ENCODE data around the gene PLB1. TPM values are rescaled to one million over a fixed set of nuclear protein-coding genes. Genes with fewer than 3 reads are reported as not detected.

Gene PLB1
- total RNA-seq, 2 experiments from 2014 or later = not detected

- H3K9me2 ChIP-seq (ENCODE audit: insufficient read depth, low read length) = no peaks in the 10 kb centered on the region
- H3K79me2 ChIP-seq (ENCODE audit: insufficient read depth, low read depth, low read length) = no peaks in the 10 kb centered on the region
- BruUV-seq (replicated peaks) = no TSS peak
- H3K4me3 ChIP-seq (ENCODE audit: low read depth, low read length, poor library complexity, severe bottlenecking) = no peak overlapping the region
- no peak overlapping the region for H3K4me2 ChIP-seq (ENCODE audit: low read length)
- H3K4me1 ChIP-seq (ENCODE audit: insufficient read depth, low read length, poor library complexity, severe bottlenecking) = no peaks in the 10 kb centered on the region
- ChIA-PET POLR2A (no interaction called here), CTCF (ENCODE audit: unreplicated experiment) (no interaction called here)
- H3K9me3 ChIP-seq (ENCODE audit: low read length) = no peaks in the 10 kb centered on the region
- no peaks in the 10 kb centered on the region for H3K36me3 ChIP-seq (ENCODE audit: insufficient read depth, low read length)
- no peak for TF ChIP-seq EZH2phosphoT487 (IDR thresholded peaks at IDR 0.05; ENCODE audit: borderline replicate concordance, low read depth, low read length)
- no peak for TF ChIP-seq CTCF (conservative IDR thresholded peaks at IDR 0.05; ENCODE audit: low read length)
- no peak overlapping the region for H3K27ac ChIP-seq (ENCODE audit: low read depth, low read length, poor library complexity, severe bottlenecking)
- no peak overlapping the region for H2AFZ ChIP-seq (ENCODE audit: low read length)
- no peak for DNase-seq (ENCODE audit: low spot score)
- intact Hi-C loops (cut with micrococcal nuclease; ENCODE audit: unreplicated experiment) = no loop called here
- no peaks in the 10 kb centered on the region for H4K20me1 ChIP-seq (ENCODE audit: insufficient read depth, low read length)
Measured at GRCh38 chr2:28629910-28630309, 134.1 kb downstream of the PLB1 start.

DNA sequence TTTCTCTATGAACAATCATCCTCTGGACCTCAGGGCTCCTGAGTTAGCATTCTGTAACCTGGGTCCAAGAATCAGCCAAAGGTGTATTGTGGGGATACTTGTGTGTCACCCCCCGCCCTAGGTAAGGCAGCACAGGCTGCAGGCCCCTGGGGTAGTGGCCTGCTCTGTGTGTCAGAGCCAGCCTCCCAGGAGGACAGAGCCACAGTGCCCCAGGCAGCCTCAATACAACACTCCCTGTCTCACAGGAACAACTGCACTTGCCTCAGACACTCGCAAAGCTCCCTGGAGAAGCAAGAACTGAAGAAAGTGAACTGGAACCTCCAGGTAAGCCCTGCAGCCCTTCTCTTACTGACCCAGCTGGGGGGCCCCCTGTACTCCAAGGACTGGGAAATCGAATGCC, 134.5 kb downstream of the PLB1 start:
- Histone ChIP-seq H4K20me1 (ENCODE audit: insufficient read depth, low read length) (no peaks in the 10 kb centered on the region), H3K9me3 (ENCODE audit: low read length) (no peaks in the 10 kb centered on the region), H3K27ac (ENCODE audit: low read depth, low read length, poor library complexity, severe bottlenecking) (no peak overlapping the region), H3K36me3 (ENCODE audit: insufficient read depth, low read length) (no peaks in the 10 kb centered on the region), H3K4me2 (ENCODE audit: low read length) (no peak overlapping the region), H3K4me1 (ENCODE audit: insufficient read depth, low read length, poor library complexity, severe bottlenecking) (no peaks in the 10 kb centered on the region), H3K4me3 (ENCODE audit: low read depth, low read length, poor library complexity, severe bottlenecking) (no peak overlapping the region), H3K79me2 (ENCODE audit: insufficient read depth, low read depth, low read length) (no peaks in the 10 kb centered on the region), H2AFZ (ENCODE audit: low read length) (no peak overlapping the region), H3K9me2 (ENCODE audit: insufficient read depth, low read length) (no peaks in the 10 kb centered on the region)
- no peak for DNase-seq (ENCODE audit: low spot score)
- TF ChIP-seq EZH2phosphoT487 (IDR thresholded peaks at IDR 0.05; ENCODE audit: borderline replicate concordance, low read depth, low read length) (no peak), CTCF (conservative IDR thresholded peaks at IDR 0.05; ENCODE audit: low read length) (no peak)
- no TSS peak for BruUV-seq (replicated peaks)
- intact Hi-C loops (cut with micrococcal nuclease; ENCODE audit: unreplicated experiment) = no loop called here
- ChIA-PET POLR2A (no interaction called here), CTCF (ENCODE audit: unreplicated experiment) (no interaction called here)

DNA sequence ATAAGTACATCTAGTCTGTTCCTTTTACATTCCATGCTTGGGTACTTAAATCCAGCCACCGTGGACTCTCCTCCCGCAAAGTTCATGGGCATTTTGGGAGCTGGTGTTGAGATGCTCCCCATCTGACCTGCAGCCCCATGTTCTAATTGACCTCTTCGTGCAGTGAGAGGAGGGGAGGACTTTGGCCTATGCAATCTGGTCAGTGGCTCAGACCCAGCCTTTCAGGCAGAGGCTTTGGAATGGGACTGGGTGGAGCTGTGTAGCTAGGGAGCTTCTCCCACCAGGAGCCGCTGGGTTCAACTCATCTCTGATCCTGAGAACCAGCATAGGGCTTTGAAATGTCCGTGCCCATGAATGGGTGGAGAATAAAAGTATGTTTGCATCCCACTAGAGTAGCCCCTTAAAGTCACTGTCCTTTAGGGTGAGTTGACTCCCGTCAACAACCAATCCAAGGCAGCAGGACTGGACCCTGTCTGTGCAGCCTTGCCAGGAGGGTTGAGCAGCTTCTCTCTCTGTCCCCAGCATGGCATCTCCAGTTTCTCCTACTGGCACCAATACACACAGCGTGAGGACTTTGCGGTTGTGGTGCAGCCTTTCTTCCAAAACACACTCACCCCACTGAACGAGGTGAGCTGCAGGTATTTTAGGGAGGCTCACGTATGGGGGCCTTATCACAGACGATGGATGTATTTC, 135.8 kb downstream of the PLB1 start:
- intact Hi-C loops (cut with micrococcal nuclease; ENCODE audit: unreplicated experiment) = no loop called here
- no peaks in the 10 kb centered on the region for H3K36me3 ChIP-seq (ENCODE audit: insufficient read depth, low read length)
- H3K79me2 ChIP-seq (ENCODE audit: insufficient read depth, low read depth, low read length) = no peaks in the 10 kb centered on the region
- no peak overlapping the region for H3K27ac ChIP-seq (ENCODE audit: low read depth, low read length, poor library complexity, severe bottlenecking)
- no peak overlapping the region for H3K4me3 ChIP-seq (ENCODE audit: low read depth, low read length, poor library complexity, severe bottlenecking)
- no peaks in the 10 kb centered on the region for H3K9me3 ChIP-seq (ENCODE audit: low read length)
- CTCF ChIA-PET (ENCODE audit: unreplicated experiment) = no interaction called here
- TF ChIP-seq CTCF (conservative IDR thresholded peaks at IDR 0.05; ENCODE audit: low read length) (no peak), EZH2phosphoT487 (IDR thresholded peaks at IDR 0.05; ENCODE audit: borderline replicate concordance, low read depth, low read length) (no peak)
- POLR2A ChIA-PET = no interaction called here
- DNase-seq (ENCODE audit: low spot score) = no peak
- no peak overlapping the region for H2AFZ ChIP-seq (ENCODE audit: low read length)
- no TSS peak for BruUV-seq (replicated peaks)
- H3K4me1 ChIP-seq (ENCODE audit: insufficient read depth, low read length, poor library complexity, severe bottlenecking) = no peaks in the 10 kb centered on the region
- no peaks in the 10 kb centered on the region for H4K20me1 ChIP-seq (ENCODE audit: insufficient read depth, low read length)
- H3K4me2 ChIP-seq (ENCODE audit: low read length) = no peak overlapping the region
- H3K9me2 ChIP-seq (ENCODE audit: insufficient read depth, low read length) = no peaks in the 10 kb centered on the region
